HG03159 (cell line): ENCODE results near the gene HARBI1.

ENCODE experiments used
- ATAC-seq: cut with Tn5 transposase; IDR thresholded peaks from one replicate; pipeline ENCODE4 v1.9.1; 2021; ENCODE audit warnings: mild to moderate bottlenecking, moderate library complexity; ENCODE audit not compliant: unreplicated experiment

The HARBI1 gene

GRCh38 chr11:46633291-46634217 is 16.5 kb upstream of the HARBI1 start:
- no peak for ATAC-seq

GRCh38 chr11:46632502-46632901 is 15.5 kb upstream of the HARBI1 start:
- ATAC-seq, result no peak

- no peak for ATAC-seq
Observed at GRCh38 chr11:46631676-46632075, 14.6 kb upstream of the HARBI1 start.

- ATAC-seq, result no peak
Observed at GRCh38 chr11:46630237-46630636, 13.2 kb upstream of the HARBI1 start.

GRCh38 chr11:46628961-46629360 is 11.9 kb upstream of the HARBI1 start:
- no peak for ATAC-seq

GRCh38 chr11:46625406-46625805 is 8.4 kb upstream of the HARBI1 start:
- no peak for ATAC-seq

GRCh38 chr11:46618837-46619236 is 1.8 kb upstream of the HARBI1 start:
- ATAC-seq, result no peak

GRCh38 chr11:46617972-46618314 is 916 bp upstream of the HARBI1 start:
- ATAC-seq, result no peak

GRCh38 chr11:46616551-46617133 is 385 bp downstream of the HARBI1 start:
- peak; percentile 5 for ATAC-seq

GRCh38 chr11:46615756-46616155 is 1.3 kb downstream of the HARBI1 start:
- ATAC-seq, result no peak

- ATAC-seq, result no peak
Observed at GRCh38 chr11:46612326-46612725, 4.7 kb downstream of the HARBI1 start.

- no peak for ATAC-seq
Observed at GRCh38 chr11:46611526-46612304, 5.3 kb downstream of the HARBI1 start.

GRCh38 chr11:46609386-46609785 is 7.6 kb downstream of the HARBI1 start:
- no peak for ATAC-seq

GRCh38 chr11:46607516-46607915 is 9.5 kb downstream of the HARBI1 start:
- ATAC-seq, result no peak

- no peak for ATAC-seq
Observed at GRCh38 chr11:46604796-46605195, 12.2 kb downstream of the HARBI1 start.

- no peak for ATAC-seq
Observed at GRCh38 chr11:46603704-46604308, 13.2 kb downstream of the HARBI1 start.

GRCh38 chr11:46601129-46601528 is 15.9 kb downstream of the HARBI1 start:
- ATAC-seq, result no peak

GRCh38 chr11:46600194-46600960 is 16.6 kb downstream of the HARBI1 start:
- no peak for ATAC-seq

GRCh38 chr11:46599340-46600193 is 17.5 kb downstream of the HARBI1 start:
- ATAC-seq, result no peak
